Loucy (cell line): ENCODE data around the gene CELF2.

Experiments used
- EZH2phosphoT487 ChIP-seq: fragments of 200-600 bp; IDR thresholded peaks from 2 replicates; pipeline ENCODE4 v1.6.1; 2018; ENCODE audit warnings: antibody characterized with exemption, mild to moderate bottlenecking, moderate library complexity, borderline replicate concordance
- TF ChIP-seq, protein P1 (sequence below): fragments of 200-600 bp; sonication (generic); conservative IDR thresholded peaks from 2 replicates; pipeline ENCODE4 v1.5.1; 2014; ENCODE audit warnings: mild to moderate bottlenecking, antibody characterized with exemption, low read length

DNA sequence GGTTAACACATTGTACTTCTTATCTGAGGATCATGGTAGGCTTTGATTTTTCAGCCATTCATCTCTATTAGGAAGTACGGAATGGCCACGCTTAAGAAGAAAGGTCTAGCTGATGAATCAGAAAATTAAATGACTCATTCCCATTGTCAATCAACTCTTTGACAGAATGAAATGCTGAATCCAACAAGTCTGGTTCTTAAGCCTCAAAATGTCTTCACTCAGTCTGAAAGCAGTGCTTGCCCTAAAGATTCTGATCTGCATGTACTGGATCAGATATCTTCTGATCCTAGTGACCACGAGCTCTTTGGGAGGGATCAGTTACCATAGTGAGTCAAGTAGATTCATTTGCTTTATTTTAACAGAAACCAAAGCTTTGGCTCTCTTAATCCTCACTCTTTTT lies 5.7 kb upstream of the CELF2 start:
- TF ChIP-seq, protein P1, sequence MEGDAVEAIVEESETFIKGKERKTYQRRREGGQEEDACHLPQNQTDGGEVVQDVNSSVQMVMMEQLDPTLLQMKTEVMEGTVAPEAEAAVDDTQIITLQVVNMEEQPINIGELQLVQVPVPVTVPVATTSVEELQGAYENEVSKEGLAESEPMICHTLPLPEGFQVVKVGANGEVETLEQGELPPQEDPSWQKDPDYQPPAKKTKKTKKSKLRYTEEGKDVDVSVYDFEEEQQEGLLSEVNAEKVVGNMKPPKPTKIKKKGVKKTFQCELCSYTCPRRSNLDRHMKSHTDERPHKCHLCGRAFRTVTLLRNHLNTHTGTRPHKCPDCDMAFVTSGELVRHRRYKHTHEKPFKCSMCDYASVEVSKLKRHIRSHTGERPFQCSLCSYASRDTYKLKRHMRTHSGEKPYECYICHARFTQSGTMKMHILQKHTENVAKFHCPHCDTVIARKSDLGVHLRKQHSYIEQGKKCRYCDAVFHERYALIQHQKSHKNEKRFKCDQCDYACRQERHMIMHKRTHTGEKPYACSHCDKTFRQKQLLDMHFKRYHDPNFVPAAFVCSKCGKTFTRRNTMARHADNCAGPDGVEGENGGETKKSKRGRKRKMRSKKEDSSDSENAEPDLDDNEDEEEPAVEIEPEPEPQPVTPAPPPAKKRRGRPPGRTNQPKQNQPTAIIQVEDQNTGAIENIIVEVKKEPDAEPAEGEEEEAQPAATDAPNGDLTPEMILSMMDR, result no peak
- TF ChIP-seq EZH2phosphoT487, result no peak
